Activated B cell treated with CpG ODN at 0.5 μM for 24 hours (primary cell): Measurements from ENCODE around the gene TRIP12. TPM values are rescaled to one million over a fixed set of nuclear protein-coding genes. Genes with fewer than 3 reads are reported as not detected.

Experiments
- ATAC-seq: fragments of 200-7000 bp; cut with Tn5 transposase; one replicate; pipeline ENCODE4 v1.10.0; 2021; ENCODE audit warnings: low read depth, mild to moderate bottlenecking, moderate library complexity
- CTCF ChIA-PET: fragments of 350-600 bp; sonication (Branson Sonifier 250); formaldehyde crosslinking; loops from one replicate; lab custom pipeline; 2021; ENCODE audit warnings: antibody characterized with exemption; lab: Charles Lee
- POLR2A ChIA-PET: fragments of 350-600 bp; sonication (Branson Sonifier 250); formaldehyde crosslinking; loops from one replicate; lab custom pipeline; 2021; ENCODE audit warnings: antibody characterized with exemption; lab: Charles Lee
- DNase-seq: peaks from one replicate; pipeline ENCODE4 v3.0.0; 2022
- H3K27ac Mint-ChIP-seq: one replicate; pipeline ENCODE4 v1.8.0; 2020; ENCODE audit warnings: mixed read lengths
- H3K27me3 Mint-ChIP-seq: one replicate; pipeline ENCODE4 v1.8.0; 2021; ENCODE audit warnings: mixed read lengths
- H3K36me3 Mint-ChIP-seq: one replicate; pipeline ENCODE4 v1.8.0; 2021; ENCODE audit warnings: low read depth, mixed read lengths
- H3K4me1 Mint-ChIP-seq: one replicate; pipeline ENCODE4 v1.8.0; 2021; ENCODE audit warnings: mixed read lengths
- H3K4me3 Mint-ChIP-seq: one replicate; pipeline ENCODE4 v1.8.0; 2020; ENCODE audit warnings: mild to moderate bottlenecking, mixed read lengths
- H3K9me3 Mint-ChIP-seq: one replicate; pipeline ENCODE4 v1.8.0; 2020; ENCODE audit warnings: mixed read lengths
- intact Hi-C: fragments of 100-400 bp; cut with micrococcal nuclease; formaldehyde crosslinking; loops from one replicate; pipeline ENCODE4 v1.15.1; 2024
- total RNA-seq: library from RNA; stranded (reverse); gene quantifications from 2 replicates; pipeline ENCODE4 v1.2.3, GENCODE V29; 2022
- TF ChIP-seq, protein P1 (sequence below): fragments of 200-600 bp; IDR thresholded peaks from one replicate; pipeline ENCODE4 v1.8.0; 2022; ENCODE audit warnings: antibody characterized with exemption, mild to moderate bottlenecking

TRIP12 gene
- total RNA-seq, 1 donor from 2014 or later = 272 TPM

DNA sequence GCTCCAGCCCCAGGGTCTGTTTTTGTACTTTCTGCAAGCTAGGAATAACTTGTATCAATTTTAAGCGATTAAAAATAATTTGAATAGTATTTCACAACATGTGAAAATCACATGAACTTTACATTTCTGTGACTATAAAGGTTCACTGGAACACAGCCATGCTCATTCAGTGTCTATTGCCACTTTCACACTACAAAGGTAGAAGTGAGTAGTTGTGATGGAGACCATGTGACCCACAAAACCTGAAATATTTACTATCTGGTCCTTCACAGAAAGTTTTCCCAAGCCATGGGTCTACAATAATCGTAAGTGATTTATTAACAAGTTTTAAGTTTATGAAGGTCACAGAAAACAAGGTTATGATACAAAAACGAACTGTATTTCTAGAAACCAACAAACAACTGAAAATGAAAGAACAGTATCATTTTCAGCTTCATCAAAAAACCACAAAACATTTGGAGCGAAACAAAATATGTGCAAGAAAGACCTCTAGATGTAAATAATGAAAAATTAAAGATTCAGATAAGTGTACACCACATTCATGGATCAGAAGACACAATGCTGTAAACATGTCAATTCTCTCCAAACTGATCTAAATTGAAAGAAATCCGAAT, 138.6 kb downstream of the TRIP12 start:
- H3K4me3 Mint-ChIP-seq = no peak overlapping the region
- CTCF ChIA-PET = interaction anchor here (1.4 kb wide), 1 partner anchor 285 kb away, joined by 3 read pairs; the partner anchor contains the start of gene SLC16A14
- peaks cover 77% of the 10 kb centered on the region for H3K36me3 Mint-ChIP-seq
- TF ChIP-seq, protein P1, sequence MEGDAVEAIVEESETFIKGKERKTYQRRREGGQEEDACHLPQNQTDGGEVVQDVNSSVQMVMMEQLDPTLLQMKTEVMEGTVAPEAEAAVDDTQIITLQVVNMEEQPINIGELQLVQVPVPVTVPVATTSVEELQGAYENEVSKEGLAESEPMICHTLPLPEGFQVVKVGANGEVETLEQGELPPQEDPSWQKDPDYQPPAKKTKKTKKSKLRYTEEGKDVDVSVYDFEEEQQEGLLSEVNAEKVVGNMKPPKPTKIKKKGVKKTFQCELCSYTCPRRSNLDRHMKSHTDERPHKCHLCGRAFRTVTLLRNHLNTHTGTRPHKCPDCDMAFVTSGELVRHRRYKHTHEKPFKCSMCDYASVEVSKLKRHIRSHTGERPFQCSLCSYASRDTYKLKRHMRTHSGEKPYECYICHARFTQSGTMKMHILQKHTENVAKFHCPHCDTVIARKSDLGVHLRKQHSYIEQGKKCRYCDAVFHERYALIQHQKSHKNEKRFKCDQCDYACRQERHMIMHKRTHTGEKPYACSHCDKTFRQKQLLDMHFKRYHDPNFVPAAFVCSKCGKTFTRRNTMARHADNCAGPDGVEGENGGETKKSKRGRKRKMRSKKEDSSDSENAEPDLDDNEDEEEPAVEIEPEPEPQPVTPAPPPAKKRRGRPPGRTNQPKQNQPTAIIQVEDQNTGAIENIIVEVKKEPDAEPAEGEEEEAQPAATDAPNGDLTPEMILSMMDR = no peak
- DNase-seq (no peak), ATAC-seq (no peak)
- no peaks in the 10 kb centered on the region for H3K9me3 Mint-ChIP-seq
- intact Hi-C loops = no loop called here
- peak overlapping the region; percentile 16 for H3K27ac Mint-ChIP-seq
- H3K4me1 Mint-ChIP-seq = peaks cover 17% of the 10 kb centered on the region
- POLR2A ChIA-PET = no interaction called here
- H3K27me3 Mint-ChIP-seq = no peaks in the 10 kb centered on the region

DNA sequence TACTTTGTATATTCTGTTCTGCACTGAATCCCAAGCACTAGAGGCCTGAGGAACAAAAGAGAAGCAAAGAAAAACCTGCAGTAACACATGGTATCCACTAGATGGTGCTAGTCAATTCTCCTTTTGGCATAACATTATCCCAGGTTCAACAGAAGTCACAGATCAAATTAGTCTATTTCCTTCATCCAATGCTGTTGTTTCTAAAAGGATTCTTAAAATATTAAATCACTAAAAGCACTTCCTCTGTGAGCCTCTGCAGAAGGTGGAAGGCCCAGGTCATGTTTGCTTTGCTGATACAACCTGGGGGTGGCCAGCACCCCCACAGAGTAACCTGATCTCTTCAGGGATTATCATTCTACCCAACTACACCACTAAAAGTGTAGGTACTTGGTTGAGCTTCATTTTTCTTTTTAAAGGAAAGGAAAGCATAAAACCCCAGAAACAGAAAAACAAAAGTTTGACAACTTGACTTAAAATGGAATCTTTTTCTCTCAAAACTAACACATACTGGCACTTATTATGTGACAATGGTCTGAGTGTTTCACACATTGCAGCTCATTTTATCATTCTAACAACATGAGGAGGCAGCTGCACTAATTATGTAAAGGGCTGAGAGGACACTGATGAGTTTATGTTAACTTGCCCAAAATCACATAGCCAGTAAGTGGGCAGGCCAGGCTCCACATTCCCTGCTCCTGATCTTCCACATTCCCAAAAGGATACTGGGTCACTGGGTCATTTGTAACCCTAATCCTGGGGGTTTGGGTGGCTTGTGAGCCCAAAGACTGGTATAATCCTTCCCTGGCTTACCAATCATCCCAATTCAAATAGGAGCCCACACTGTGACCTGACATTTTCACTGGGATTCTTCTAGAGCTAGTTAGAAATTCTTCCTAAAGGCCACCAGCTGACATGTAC, 140.7 kb downstream of the TRIP12 start:
- Mint-ChIP-seq H3K36me3 (peaks cover 79% of the 10 kb centered on the region), H3K9me3 (no peaks in the 10 kb centered on the region), H3K27me3 (no peaks in the 10 kb centered on the region), H3K27ac (no peak overlapping the region), H3K4me3 (no peak overlapping the region), H3K4me1 (peaks cover 21% of the 10 kb centered on the region)
- DNase-seq = no peak
- TF ChIP-seq, protein P1 = peak; percentile 90
- peak; percentile 65 for ATAC-seq
- CTCF ChIA-PET = interaction anchor here (0.7 to 2.4 kb wide), 8 partner anchors 10 to 207 kb away, joined by 3 to 8 read pairs (median 4); no protein-coding TSS in a partner anchor
- POLR2A ChIA-PET = interaction anchor here (0.6 kb wide), 1 partner anchor 387 kb away, joined by 4 read pairs; no protein-coding TSS in a partner anchor
- intact Hi-C loops = loop anchor here (2.0 kb wide), 1 partner anchor 380 kb away; no protein-coding TSS in a partner anchor

GRCh38 chr2:229779650-229780049, 142.2 kb downstream of the TRIP12 start:
- peaks cover 75% of the 10 kb centered on the region for H3K36me3 Mint-ChIP-seq
- peaks cover 32% of the 10 kb centered on the region for H3K4me1 Mint-ChIP-seq
- ATAC-seq = no peak
- CTCF ChIA-PET = interaction anchor here (1.1 to 1.3 kb wide), 2 partner anchors 131 to 380 kb away, joined by 3 to 4 read pairs; no protein-coding TSS in a partner anchor
- H3K27me3 Mint-ChIP-seq = no peaks in the 10 kb centered on the region
- H3K27ac Mint-ChIP-seq = no peak overlapping the region
- no peak for DNase-seq
- POLR2A ChIA-PET = interaction anchor here (0.6 kb wide), 1 partner anchor 84 kb away, joined by 3 read pairs; no protein-coding TSS in a partner anchor
- no peak overlapping the region for H3K4me3 Mint-ChIP-seq
- TF ChIP-seq, protein P1 = no peak
- intact Hi-C loops = loop anchor here (2.0 kb wide), 1 partner anchor 381 kb away; no protein-coding TSS in a partner anchor
- H3K9me3 Mint-ChIP-seq = no peaks in the 10 kb centered on the region

DNA sequence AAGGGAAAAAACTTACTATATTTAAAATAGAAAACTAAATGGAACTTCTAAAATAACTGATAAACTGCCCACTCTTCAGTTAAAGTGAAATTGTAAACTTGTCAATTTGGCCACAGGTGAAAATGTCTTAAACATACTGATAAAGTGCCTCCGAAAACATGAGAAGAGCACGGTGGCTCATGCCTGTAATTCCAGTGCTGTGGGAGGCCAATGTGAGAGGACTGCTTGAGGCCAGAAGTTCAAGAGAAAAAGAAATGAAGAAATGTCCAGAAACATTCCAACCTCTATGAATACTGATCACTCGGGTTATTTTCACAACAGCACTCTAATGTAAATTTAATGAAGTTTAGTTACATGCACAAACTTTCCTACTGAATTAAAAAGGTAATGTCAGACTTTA, 144.1 kb downstream of the TRIP12 start:
- Mint-ChIP-seq H3K36me3 (peaks cover 76% of the 10 kb centered on the region), H3K9me3 (no peaks in the 10 kb centered on the region), H3K4me3 (no peak overlapping the region), H3K4me1 (peaks cover 26% of the 10 kb centered on the region), H3K27me3 (no peaks in the 10 kb centered on the region), H3K27ac (no peak overlapping the region)
- TF ChIP-seq, protein P1 = no peak
- ChIA-PET CTCF (no interaction called here), POLR2A (no interaction called here)
- ATAC-seq = no peak
- DNase-seq = no peak
- intact Hi-C loops = no loop called here
